ENCODE results near the gene FAM131A.

The FAM131A gene

GRCh38 chr3:184327171-184327570 is 10.2 kb upstream of the FAM131A start:
- H3K9ac ChIP-seq (ENCODE audit: insufficient read length, low read depth), result no peak overlapping the region
- H3K36me3 ChIP-seq (ENCODE audit: insufficient read depth, insufficient read length, low read length), result peaks cover 94% of the 10 kb centered on the region

GRCh38 chr3:184328516-184328915 is 8.9 kb upstream of the FAM131A start:
- peaks cover 94% of the 10 kb centered on the region for H3K36me3 ChIP-seq (ENCODE audit: insufficient read depth, insufficient read length, low read length)
- no peak for TF ChIP-seq ZNF274 (IDR thresholded peaks at IDR 0.05; ENCODE audit: low read depth, low read length)
- TF ChIP-seq SUZ12 (IDR thresholded peaks at IDR 0.05; ENCODE audit: extremely low read depth, insufficient read depth, insufficient read length), result no peak
- TF ChIP-seq YY1 (IDR thresholded peaks at IDR 0.05; ENCODE audit: insufficient read depth, insufficient read length), result no peak
- H3K4me3 ChIP-seq (ENCODE audit: insufficient read length, low read depth), result no peak overlapping the region
- DNase-seq (ENCODE audit: low read depth, low spot score), result no peak
- no peak overlapping the region for H3K9ac ChIP-seq (ENCODE audit: insufficient read length, low read depth)
- no peaks in the 10 kb centered on the region for H3K27me3 ChIP-seq (ENCODE audit: insufficient read depth, insufficient read length)
- H3K9me3 ChIP-seq (ENCODE audit: insufficient read depth, low read length), result no peaks in the 10 kb centered on the region
- peaks cover 3% of the 10 kb centered on the region for H3K4me1 ChIP-seq (ENCODE audit: insufficient read depth, insufficient read length)

More at GRCh38 chr3:184327171-184327570, 10.2 kb upstream of the FAM131A start:
- no peak for TF ChIP-seq YY1 (IDR thresholded peaks at IDR 0.05; ENCODE audit: insufficient read depth, insufficient read length)
- TF ChIP-seq ZNF274 (IDR thresholded peaks at IDR 0.05; ENCODE audit: low read depth, low read length), result no peak
- TF ChIP-seq SUZ12 (IDR thresholded peaks at IDR 0.05; ENCODE audit: extremely low read depth, insufficient read depth, insufficient read length), result no peak
- Histone ChIP-seq H3K4me3 (ENCODE audit: insufficient read length, low read depth) (no peak overlapping the region), H3K27me3 (ENCODE audit: insufficient read depth, insufficient read length) (no peaks in the 10 kb centered on the region), H3K4me1 (ENCODE audit: insufficient read depth, insufficient read length) (peaks cover 3% of the 10 kb centered on the region), H3K9me3 (ENCODE audit: insufficient read depth, low read length) (no peaks in the 10 kb centered on the region)
- DNase-seq (ENCODE audit: low read depth, low spot score), result no peak

GRCh38 chr3:184332370-184333090 is 4.9 kb upstream of the FAM131A start:
- Histone ChIP-seq H3K27me3 (ENCODE audit: insufficient read depth, insufficient read length) (no peaks in the 10 kb centered on the region), H3K9ac (ENCODE audit: insufficient read length, low read depth) (no peak overlapping the region), H3K4me3 (ENCODE audit: insufficient read length, low read depth) (no peak overlapping the region), H3K36me3 (ENCODE audit: insufficient read depth, insufficient read length, low read length) (peaks cover 82% of the 10 kb centered on the region), H3K9me3 (ENCODE audit: insufficient read depth, low read length) (no peaks in the 10 kb centered on the region), H3K4me1 (ENCODE audit: insufficient read depth, insufficient read length) (peaks cover 9% of the 10 kb centered on the region)
- TF ChIP-seq ZNF274 (IDR thresholded peaks at IDR 0.05; ENCODE audit: low read depth, low read length) (no peak), SUZ12 (IDR thresholded peaks at IDR 0.05; ENCODE audit: extremely low read depth, insufficient read depth, insufficient read length) (no peak), YY1 (IDR thresholded peaks at IDR 0.05; ENCODE audit: insufficient read depth, insufficient read length) (no peak)
- DNase-seq (ENCODE audit: low read depth, low spot score), result no peak

- H3K9ac ChIP-seq (ENCODE audit: insufficient read length, low read depth), result no peak overlapping the region
- TF ChIP-seq YY1 (IDR thresholded peaks at IDR 0.05; ENCODE audit: insufficient read depth, insufficient read length), result no peak
- TF ChIP-seq SUZ12 (IDR thresholded peaks at IDR 0.05; ENCODE audit: extremely low read depth, insufficient read depth, insufficient read length), result no peak
- no peak for TF ChIP-seq ZNF274 (IDR thresholded peaks at IDR 0.05; ENCODE audit: low read depth, low read length)
- H3K36me3 ChIP-seq (ENCODE audit: insufficient read depth, insufficient read length, low read length), result peaks cover 81% of the 10 kb centered on the region
- no peaks in the 10 kb centered on the region for H3K9me3 ChIP-seq (ENCODE audit: insufficient read depth, low read length)
- no peak overlapping the region for H3K4me3 ChIP-seq (ENCODE audit: insufficient read length, low read depth)
- peaks cover 11% of the 10 kb centered on the region for H3K4me1 ChIP-seq (ENCODE audit: insufficient read depth, insufficient read length)
- no peak for DNase-seq (ENCODE audit: low read depth, low spot score)
- H3K27me3 ChIP-seq (ENCODE audit: insufficient read depth, insufficient read length), result no peaks in the 10 kb centered on the region
Observed at GRCh38 chr3:184333190-184333589, 4.2 kb upstream of the FAM131A start.

- H3K4me1 ChIP-seq (ENCODE audit: insufficient read depth, insufficient read length), result peaks cover 11% of the 10 kb centered on the region
- H3K9ac ChIP-seq (ENCODE audit: insufficient read length, low read depth), result no peak overlapping the region
Observed at GRCh38 chr3:184333700-184334099, 3.7 kb upstream of the FAM131A start.

GRCh38 chr3:184334470-184335158 is 2.8 kb upstream of the FAM131A start:
- no peak for DNase-seq (ENCODE audit: low read depth, low spot score)
- Histone ChIP-seq H3K36me3 (ENCODE audit: insufficient read depth, insufficient read length, low read length) (peaks cover 74% of the 10 kb centered on the region), H3K4me3 (ENCODE audit: insufficient read length, low read depth) (no peak overlapping the region), H3K4me1 (ENCODE audit: insufficient read depth, insufficient read length) (peaks cover 16% of the 10 kb centered on the region), H3K9me3 (ENCODE audit: insufficient read depth, low read length) (no peaks in the 10 kb centered on the region), H3K27me3 (ENCODE audit: insufficient read depth, insufficient read length) (no peaks in the 10 kb centered on the region), H3K9ac (ENCODE audit: insufficient read length, low read depth) (no peak overlapping the region)
- TF ChIP-seq SUZ12 (IDR thresholded peaks at IDR 0.05; ENCODE audit: extremely low read depth, insufficient read depth, insufficient read length), result no peak
- TF ChIP-seq ZNF274 (IDR thresholded peaks at IDR 0.05; ENCODE audit: low read depth, low read length), result no peak
- TF ChIP-seq YY1 (IDR thresholded peaks at IDR 0.05; ENCODE audit: insufficient read depth, insufficient read length), result no peak

More at GRCh38 chr3:184333700-184334099, 3.7 kb upstream of the FAM131A start:
- Histone ChIP-seq H3K36me3 (ENCODE audit: insufficient read depth, insufficient read length, low read length) (peaks cover 81% of the 10 kb centered on the region), H3K27me3 (ENCODE audit: insufficient read depth, insufficient read length) (no peaks in the 10 kb centered on the region), H3K4me3 (ENCODE audit: insufficient read length, low read depth) (no peak overlapping the region), H3K9me3 (ENCODE audit: insufficient read depth, low read length) (no peaks in the 10 kb centered on the region)
- TF ChIP-seq SUZ12 (IDR thresholded peaks at IDR 0.05; ENCODE audit: extremely low read depth, insufficient read depth, insufficient read length) (no peak), YY1 (IDR thresholded peaks at IDR 0.05; ENCODE audit: insufficient read depth, insufficient read length) (no peak), ZNF274 (IDR thresholded peaks at IDR 0.05; ENCODE audit: low read depth, low read length) (no peak)
- no peak for DNase-seq (ENCODE audit: low read depth, low spot score)

GRCh38 chr3:184335291-184335660 is 2.1 kb upstream of the FAM131A start:
- H3K9ac ChIP-seq (ENCODE audit: insufficient read length, low read depth), result peak overlapping the region; percentile 74
- H3K9me3 ChIP-seq (ENCODE audit: insufficient read depth, low read length), result no peaks in the 10 kb centered on the region
- peaks cover 68% of the 10 kb centered on the region for H3K36me3 ChIP-seq (ENCODE audit: insufficient read depth, insufficient read length, low read length)
- TF ChIP-seq ZNF274 (IDR thresholded peaks at IDR 0.05; ENCODE audit: low read depth, low read length) (no peak), YY1 (IDR thresholded peaks at IDR 0.05; ENCODE audit: insufficient read depth, insufficient read length) (no peak), SUZ12 (IDR thresholded peaks at IDR 0.05; ENCODE audit: extremely low read depth, insufficient read depth, insufficient read length) (no peak)
- H3K4me1 ChIP-seq (ENCODE audit: insufficient read depth, insufficient read length), result peaks cover 16% of the 10 kb centered on the region
- no peak for DNase-seq (ENCODE audit: low read depth, low spot score)
- no peak overlapping the region for H3K4me3 ChIP-seq (ENCODE audit: insufficient read length, low read depth)
- H3K27me3 ChIP-seq (ENCODE audit: insufficient read depth, insufficient read length), result no peaks in the 10 kb centered on the region

Data from NT2/D1 (cell line).